Muscle layer of colon (tissue), 2 donors: ENCODE data around the gene TTC27.

ENCODE experiments used
- H3K27ac ChIP-seq: one replicate; pipeline ENCODE4 v1.7.0; 2013; ENCODE audit warnings: low read depth, mild to moderate bottlenecking, low read length, moderate library complexity
- H3K27me3 ChIP-seq, 2 donors: one replicate each; pipeline ENCODE4 v1.7.0; 2013; ENCODE audit warnings: low read length in 2 of 2, mild to moderate bottlenecking in 2 of 2; ENCODE audit not compliant: insufficient read depth in 2 of 2, control insufficient read depth in 1 of 2
- H3K36me3 ChIP-seq: one replicate; pipeline ENCODE4 v1.7.0; 2013; ENCODE audit warnings: mild to moderate bottlenecking, low read length; ENCODE audit not compliant: insufficient read depth
- H3K4me1 ChIP-seq: one replicate; pipeline ENCODE4 v1.7.0; 2013; ENCODE audit warnings: mild to moderate bottlenecking, low read length; ENCODE audit not compliant: insufficient read depth
- H3K4me3 ChIP-seq, 2 donors: one replicate each; pipeline ENCODE4 v1.7.0; 2013; ENCODE audit warnings: low read length in 2 of 2, low read depth in 1 of 2, mild to moderate bottlenecking in 1 of 2, moderate library complexity in 1 of 2
- H3K9ac ChIP-seq: one replicate; pipeline ENCODE4 v1.7.0; 2013; ENCODE audit warnings: low read length
- H3K9me3 ChIP-seq: one replicate; pipeline ENCODE4 v1.7.0; 2013; ENCODE audit warnings: mild to moderate bottlenecking, low read length
- donor health status: abdominal sarcoma.
- donor health status: Adenocarcinoma of cecum.

The TTC27 gene

GRCh38 chr2:32820088-32820487, 192.2 kb downstream of the TTC27 start:
- no peaks in the 10 kb centered on the region for H3K9me3 ChIP-seq
- peaks cover 11% of the 10 kb centered on the region for H3K4me1 ChIP-seq
- H3K27ac ChIP-seq: no peak overlapping the region
- no peak overlapping the region for H3K4me3 ChIP-seq
- H3K36me3 ChIP-seq: no peaks in the 10 kb centered on the region
- no peaks in the 10 kb centered on the region for H3K27me3 ChIP-seq
- no peak overlapping the region for H3K9ac ChIP-seq

- Histone ChIP-seq H3K27ac (no peak overlapping the region), H3K36me3 (no peaks in the 10 kb centered on the region), H3K9me3 (no peaks in the 10 kb centered on the region), H3K9ac (no peak overlapping the region), H3K4me1 (peaks cover 17% of the 10 kb centered on the region), H3K27me3 (no peaks in the 10 kb centered on the region), H3K4me3 (no peak overlapping the region)
These were observed 192.9 kb downstream of the TTC27 start for GRCh38 chr2:32820701-32821100.

GRCh38 chr2:32824070-32824809, 196.4 kb downstream of the TTC27 start:
- H3K9me3 ChIP-seq: peaks cover 6% of the 10 kb centered on the region
- peaks cover 17% of the 10 kb centered on the region for H3K4me1 ChIP-seq
- H3K27ac ChIP-seq: no peak overlapping the region
- no peak overlapping the region for H3K4me3 ChIP-seq
- H3K36me3 ChIP-seq: no peaks in the 10 kb centered on the region
- H3K9ac ChIP-seq: no peak overlapping the region
- H3K27me3 ChIP-seq: no peaks in the 10 kb centered on the region

- no peak overlapping the region for H3K27ac ChIP-seq
- H3K4me3 ChIP-seq: no peak overlapping the region
- no peak overlapping the region for H3K9ac ChIP-seq
- H3K4me1 ChIP-seq: peaks cover 17% of the 10 kb centered on the region
- no peaks in the 10 kb centered on the region for H3K27me3 ChIP-seq
- no peaks in the 10 kb centered on the region for H3K36me3 ChIP-seq
- peaks cover 8% of the 10 kb centered on the region for H3K9me3 ChIP-seq
These were observed 197.5 kb downstream of the TTC27 start for GRCh38 chr2:32825291-32825712.

- no peak overlapping the region for H3K27ac ChIP-seq
These were observed 202.3 kb downstream of the TTC27 start for GRCh38 chr2:32830196-32830595.

GRCh38 chr2:32832821-32833220, 205.0 kb downstream of the TTC27 start:
- H3K4me3 ChIP-seq: no peak overlapping the region
- H3K27ac ChIP-seq: no peak overlapping the region
- H3K4me1 ChIP-seq: no peaks in the 10 kb centered on the region
- H3K27me3 ChIP-seq: no peaks in the 10 kb centered on the region
- peaks cover 8% of the 10 kb centered on the region for H3K9me3 ChIP-seq
- H3K36me3 ChIP-seq: no peaks in the 10 kb centered on the region
- no peak overlapping the region for H3K9ac ChIP-seq

More at GRCh38 chr2:32830196-32830595, 202.3 kb downstream of the TTC27 start:
- H3K27me3 ChIP-seq: no peaks in the 10 kb centered on the region
- H3K9me3 ChIP-seq: peaks cover 8% of the 10 kb centered on the region
- no peaks in the 10 kb centered on the region for H3K36me3 ChIP-seq
- peaks cover 5% of the 10 kb centered on the region for H3K4me1 ChIP-seq
- H3K9ac ChIP-seq: no peak overlapping the region
- no peak overlapping the region for H3K4me3 ChIP-seq

- H3K27me3 ChIP-seq: no peaks in the 10 kb centered on the region
- H3K9me3 ChIP-seq: peaks cover 8% of the 10 kb centered on the region
- no peaks in the 10 kb centered on the region for H3K36me3 ChIP-seq
- H3K4me1 ChIP-seq: no peaks in the 10 kb centered on the region
- no peak overlapping the region for H3K9ac ChIP-seq
- H3K4me3 ChIP-seq: no peak overlapping the region
- no peak overlapping the region for H3K27ac ChIP-seq
These were observed 205.9 kb downstream of the TTC27 start for GRCh38 chr2:32833709-32834108.

GRCh38 chr2:32835148-32835547, 207.3 kb downstream of the TTC27 start:
- no peaks in the 10 kb centered on the region for H3K9me3 ChIP-seq
- H3K27me3 ChIP-seq: no peaks in the 10 kb centered on the region
- no peaks in the 10 kb centered on the region for H3K36me3 ChIP-seq
- H3K4me1 ChIP-seq: no peaks in the 10 kb centered on the region
- H3K27ac ChIP-seq: no peak overlapping the region
- no peak overlapping the region for H3K4me3 ChIP-seq
- no peak overlapping the region for H3K9ac ChIP-seq

- Histone ChIP-seq H3K4me3 (no peak overlapping the region), H3K9ac (no peak overlapping the region), H3K4me1 (peaks cover under 1% of the 10 kb centered on the region), H3K27me3 (no peaks in the 10 kb centered on the region), H3K27ac (no peak overlapping the region), H3K36me3 (no peaks in the 10 kb centered on the region), H3K9me3 (no peaks in the 10 kb centered on the region)
These were observed 209.1 kb downstream of the TTC27 start for GRCh38 chr2:32836933-32837332.

GRCh38 chr2:32838418-32838817, 210.6 kb downstream of the TTC27 start:
- no peaks in the 10 kb centered on the region for H3K27me3 ChIP-seq
- no peaks in the 10 kb centered on the region for H3K36me3 ChIP-seq
- no peak overlapping the region for H3K9ac ChIP-seq
- H3K27ac ChIP-seq: no peak overlapping the region
- no peaks in the 10 kb centered on the region for H3K9me3 ChIP-seq
- peaks cover 8% of the 10 kb centered on the region for H3K4me1 ChIP-seq
- H3K4me3 ChIP-seq: no peak overlapping the region

- no peak overlapping the region for H3K27ac ChIP-seq
- H3K4me3 ChIP-seq: no peak overlapping the region
- no peaks in the 10 kb centered on the region for H3K27me3 ChIP-seq
- H3K9ac ChIP-seq: no peak overlapping the region
- H3K4me1 ChIP-seq: peaks cover 8% of the 10 kb centered on the region
- H3K9me3 ChIP-seq: no peaks in the 10 kb centered on the region
- no peaks in the 10 kb centered on the region for H3K36me3 ChIP-seq
These were observed 211.1 kb downstream of the TTC27 start for GRCh38 chr2:32838949-32839348.
